Activated T-cell treated with anti-CD3 and anti-CD28 coated beads, Interleukin-2, amount 50 U/mL, for 48 hours (primary cell): ENCODE data around the gene AIP.
"Not testable (repeated sequence)": the region's sequence is repeated elsewhere in the genome, so short reads cannot be mapped to it uniquely, and the experiment has no call there.

Source experiments
- DNase-seq, 2 experiments: peaks; one replicate each; pipeline ENCODE4 v3.0.0-alpha.2; 2020

AIP gene

GRCh38 chr11:67449116-67449844 lies 33.5 kb upstream of the AIP start:
- DNase-seq: no peak

GRCh38 chr11:67450796-67451657 lies 31.8 kb upstream of the AIP start:
- no peak for DNase-seq

GRCh38 chr11:67451658-67451976 lies 31.2 kb upstream of the AIP start:
- DNase-seq: no peak

- DNase-seq: no peak
Measured at GRCh38 chr11:67452141-67452952, 30.5 kb upstream of the AIP start, which contains the start of gene GPR152. Gene GPR152 (minus strand): TSS chr11:67452729. CDS start chr11:67452724, 5 bp downstream.

- no peak for DNase-seq
Measured at GRCh38 chr11:67453816-67454732, 28.8 kb upstream of the AIP start.

- no peak for DNase-seq
Measured at GRCh38 chr11:67455054-67455453, 27.8 kb upstream of the AIP start, which contains the start of gene CABP4. Gene CABP4 (plus strand): TSS chr11:67455354. CDS start chr11:67455424, 70 bp downstream.

GRCh38 chr11:67456068-67456705 lies 26.6 kb upstream of the AIP start:
- no peak for DNase-seq

GRCh38 chr11:67457453-67457852 lies 25.4 kb upstream of the AIP start:
- DNase-seq: no peak

GRCh38 chr11:67458266-67458665 lies 24.6 kb upstream of the AIP start:
- DNase-seq: no peak

GRCh38 chr11:67463186-67463585 lies 19.6 kb upstream of the AIP start:
- DNase-seq: no peak

- no peak for DNase-seq
Measured at GRCh38 chr11:67463680-67464410, 19.0 kb upstream of the AIP start.

GRCh38 chr11:67464411-67465188 lies 18.2 kb upstream of the AIP start:
- peak; percentile 92 to 94 for DNase-seq

- peak; percentile 32 to 42 for DNase-seq
Measured at GRCh38 chr11:67465189-67465510, 17.7 kb upstream of the AIP start.

GRCh38 chr11:67465530-67465929 lies 17.3 kb upstream of the AIP start:
- DNase-seq: not testable (repeated sequence)

GRCh38 chr11:67466367-67466766 lies 16.5 kb upstream of the AIP start:
- DNase-seq: no peak

GRCh38 chr11:67466962-67467771 lies 15.7 kb upstream of the AIP start:
- no peak for DNase-seq

GRCh38 chr11:67468056-67468455 lies 14.8 kb upstream of the AIP start:
- peak; percentile 44 to 54 for DNase-seq

GRCh38 chr11:67468456-67468758 lies 14.4 kb upstream of the AIP start:
- peak in 1 of 2 experiments; percentile 51 for DNase-seq

GRCh38 chr11:67468759-67469507 lies 13.9 kb upstream of the AIP start, which contains the start of gene TMEM134:
Gene TMEM134 (minus strand): TSS chr11:67469251. CDS start chr11:67469192, 59 bp downstream.
- DNase-seq: peak; percentile 93 to 94
